OCI-LY1 (cell line): ENCODE data around the gene MELTF.

Experiments used
- H2AFZ ChIP-seq: fragments of 200-600 bp; sonication (generic), shearing (Covaris generic); 2 replicates; pipeline ENCODE4 v1.6.0; 2014; ENCODE audit warnings: antibody characterized with exemption, mild to moderate bottlenecking, low read length
- H3F3A ChIP-seq: fragments of 200-600 bp; sonication (generic), shearing (Covaris generic); 2 replicates; pipeline ENCODE4 v1.6.0; 2014; ENCODE audit warnings: mild to moderate bottlenecking, antibody characterized with exemption, low read length, moderate library complexity; ENCODE audit not compliant: insufficient read depth
- H3K27ac ChIP-seq: fragments of 200-600 bp; sonication (generic); 2 replicates; pipeline ENCODE4 v1.5.1; 2014; ENCODE audit warnings: low read length, mixed run types, mild to moderate bottlenecking, low read depth; ENCODE audit not compliant: poor library complexity, severe bottlenecking
- H3K27me3 ChIP-seq: fragments of 200-600 bp; sonication (generic); 2 replicates; pipeline ENCODE4 v1.6.0; 2014; ENCODE audit warnings: antibody characterized with exemption, mild to moderate bottlenecking, low read length, moderate library complexity; ENCODE audit not compliant: insufficient read depth
- H3K36me3 ChIP-seq: fragments of 200-600 bp; sonication (generic); 2 replicates; pipeline ENCODE4 v1.6.1; 2014; ENCODE audit warnings: mild to moderate bottlenecking, antibody characterized with exemption, low read length, moderate library complexity, mixed read lengths; ENCODE audit not compliant: insufficient read depth
- H3K4me1 ChIP-seq: fragments of 200-600 bp; sonication (generic); 2 replicates; pipeline ENCODE4 v1.5.1; 2014; ENCODE audit warnings: mild to moderate bottlenecking, low read length, moderate library complexity; ENCODE audit not compliant: insufficient read depth, severe bottlenecking
- H3K4me2 ChIP-seq: fragments of 200-600 bp; sonication (generic), shearing (Covaris generic); 2 replicates; pipeline ENCODE4 v1.6.1; 2014; ENCODE audit warnings: low read length
- H3K4me3 ChIP-seq: fragments of 200-600 bp; sonication (generic); 2 replicates; pipeline ENCODE4 v1.5.1; 2014; ENCODE audit warnings: low read length, low read depth, mild to moderate bottlenecking, mixed read lengths; ENCODE audit not compliant: poor library complexity, severe bottlenecking
- H3K79me2 ChIP-seq: fragments of 200-600 bp; shearing (Covaris generic); 2 replicates; pipeline ENCODE4 v1.6.1; 2016; ENCODE audit warnings: mixed run types, low read length, mixed read lengths; ENCODE audit not compliant: insufficient read depth
- H3K9ac ChIP-seq: fragments of 200-600 bp; sonication (generic), shearing (Covaris generic); 2 replicates; pipeline ENCODE4 v1.6.1; 2014; ENCODE audit warnings: mild to moderate bottlenecking, low read length, mixed read lengths
- H3K9me2 ChIP-seq: fragments of 200-600 bp; sonication (generic), shearing (Covaris generic); 2 replicates; pipeline ENCODE4 v1.6.1; 2014; ENCODE audit warnings: low read depth, mild to moderate bottlenecking, low read length, mixed read lengths
- H3K9me3 ChIP-seq: fragments of 200-600 bp; shearing (Covaris generic); 2 replicates; pipeline ENCODE4 v1.6.1; 2014; ENCODE audit warnings: low read length, mixed read lengths
- H4K20me1 ChIP-seq: fragments of 200-600 bp; sonication (generic), shearing (Covaris generic); 2 replicates; pipeline ENCODE4 v1.6.0; 2016; ENCODE audit warnings: mild to moderate bottlenecking, low read length; ENCODE audit not compliant: insufficient read depth
- CTCF ChIP-seq: fragments of 200-600 bp; sonication (generic), shearing (Covaris generic); IDR thresholded peaks from 2 replicates; pipeline ENCODE4 v1.5.1; 2017; ENCODE audit warnings: mild to moderate bottlenecking, antibody characterized with exemption, low read length, moderate library complexity, mixed read lengths
- EZH2 ChIP-seq: fragments of 200-600 bp; sonication (generic), shearing (Covaris generic); IDR thresholded peaks from 2 replicates; pipeline ENCODE4 v1.8.0; 2017; ENCODE audit warnings: borderline replicate concordance, mixed run types, mild to moderate bottlenecking, antibody characterized with exemption, low read length, moderate library complexity, mixed read lengths

The MELTF gene

GRCh38 chr3:196987022-196987421 lies 42.6 kb downstream of the MELTF start:
- no peak overlapping the region for H3K4me2 ChIP-seq
- H3K4me1 ChIP-seq = no peaks in the 10 kb centered on the region
- H3K36me3 ChIP-seq = peaks cover 5% of the 10 kb centered on the region; the same call in 1 of the 2 replicates
- no peak overlapping the region for H3K4me3 ChIP-seq
- H2AFZ ChIP-seq = no peak overlapping the region
- H3F3A ChIP-seq = no peaks in the 10 kb centered on the region
- peaks cover 11% of the 10 kb centered on the region for H3K27me3 ChIP-seq
- TF ChIP-seq EZH2 (no peak), CTCF (no peak)
- H3K79me2 ChIP-seq = no peaks in the 10 kb centered on the region
- no peak overlapping the region for H3K27ac ChIP-seq
- H3K9me2 ChIP-seq = no peaks in the 10 kb centered on the region
- peaks cover 6% of the 10 kb centered on the region for H3K9me3 ChIP-seq
- H3K9ac ChIP-seq = no peak overlapping the region
- H4K20me1 ChIP-seq = no peaks in the 10 kb centered on the region

GRCh38 chr3:196985954-196986885 lies 43.4 kb downstream of the MELTF start:
- Histone ChIP-seq H3K27ac (no peak overlapping the region), H3K4me1 (no peaks in the 10 kb centered on the region), H3K4me3 (no peak overlapping the region), H4K20me1 (no peaks in the 10 kb centered on the region), H2AFZ (no peak overlapping the region), H3K9me2 (no peaks in the 10 kb centered on the region), H3K9ac (no peak overlapping the region), H3K9me3 (peaks cover 6% of the 10 kb centered on the region), H3F3A (no peaks in the 10 kb centered on the region), H3K4me2 (no peak overlapping the region), H3K79me2 (no peaks in the 10 kb centered on the region), H3K36me3 (peaks cover 5% of the 10 kb centered on the region; the same call in 1 of the 2 replicates), H3K27me3 (peaks cover 11% of the 10 kb centered on the region)
- TF ChIP-seq CTCF (no peak), EZH2 (no peak)

- no peak overlapping the region for H3K27ac ChIP-seq
- H2AFZ ChIP-seq = no peak overlapping the region
- H3K4me1 ChIP-seq = no peaks in the 10 kb centered on the region
- no peaks in the 10 kb centered on the region for H3K9me2 ChIP-seq
- H3K4me2 ChIP-seq = no peak overlapping the region
- H4K20me1 ChIP-seq = no peaks in the 10 kb centered on the region
- H3F3A ChIP-seq = no peaks in the 10 kb centered on the region
- H3K9ac ChIP-seq = no peak overlapping the region
- H3K27me3 ChIP-seq = peaks cover 11% of the 10 kb centered on the region
- H3K4me3 ChIP-seq = no peak overlapping the region
- peaks cover 5% of the 10 kb centered on the region; the same call in 1 of the 2 replicates for H3K36me3 ChIP-seq
- TF ChIP-seq CTCF (no peak), EZH2 (no peak)
- no peaks in the 10 kb centered on the region for H3K79me2 ChIP-seq
- peaks cover 6% of the 10 kb centered on the region for H3K9me3 ChIP-seq
These were observed 44.3 kb downstream of the MELTF start for GRCh38 chr3:196985298-196985697.
